IPS DF 6.9 (cell line): Measurements from ENCODE around the gene TXNRD1.

Source experiments
- DNase-seq: peaks from one replicate; pipeline ENCODE4 v3.0.0-alpha.2; 2013; ENCODE audit warnings: low read depth, low spot score
- H3K27ac ChIP-seq: one replicate; pipeline ENCODE4 v1.5.1; 2013; ENCODE audit warnings: low read length, control low read depth
- H3K27me3 ChIP-seq: 2 replicates; pipeline ENCODE4 v1.6.1; 2013; ENCODE audit warnings: mild to moderate bottlenecking, low read length; ENCODE audit not compliant: control insufficient read depth, insufficient read depth
- H3K36me3 ChIP-seq: 2 replicates; pipeline ENCODE4 v1.6.1; 2013; ENCODE audit warnings: low read length; ENCODE audit not compliant: control insufficient read depth, insufficient read depth
- H3K4me1 ChIP-seq: 2 replicates; pipeline ENCODE4 v1.6.1; 2013; ENCODE audit warnings: low read length; ENCODE audit not compliant: control insufficient read depth, insufficient read depth
- H3K4me3 ChIP-seq: 2 replicates; pipeline ENCODE4 v1.5.1; 2013; ENCODE audit warnings: mild to moderate bottlenecking, low read length
- H3K9me3 ChIP-seq: 2 replicates; pipeline ENCODE4 v1.6.1; 2013; ENCODE audit warnings: low read length, inconsistent platforms; ENCODE audit not compliant: control insufficient read depth, insufficient read depth
- whole genome bisulfite sequencing: extraction: QIAGEN DNeasy Blood & Tissue Kit; methylation state at CpG from one replicate; pipeline ENCODE4 v1.1.7; 2013; ENCODE audit warnings: mixed read lengths, missing lambda C conversion rate; ENCODE audit not compliant: insufficient read length, insufficient coverage; 5-methylcytosine and 5-hydroxymethylcytosine counted together

The TXNRD1 gene

DNA sequence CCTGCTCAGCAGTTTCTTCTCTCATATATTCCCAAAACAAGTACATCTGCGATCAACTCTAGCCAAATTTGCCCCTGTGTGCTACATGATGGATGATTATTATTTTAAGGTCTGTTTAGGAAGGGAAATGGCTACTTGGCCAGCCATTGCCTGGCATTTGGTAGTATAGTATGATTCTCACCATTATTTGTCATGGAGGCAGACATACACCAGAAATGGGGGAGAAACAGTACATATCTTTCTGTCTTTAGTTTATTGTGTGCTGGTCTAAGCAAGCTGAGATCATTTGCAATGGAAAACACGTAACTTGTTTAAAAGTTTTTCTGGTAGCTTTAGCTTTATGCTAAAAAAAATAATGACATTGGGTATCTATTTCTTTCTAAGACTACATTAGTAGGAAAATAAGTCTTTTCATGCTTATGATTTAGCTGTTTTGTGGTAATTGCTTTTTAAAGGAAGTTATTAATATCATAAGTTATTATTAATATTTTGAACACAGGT lies 133.5 kb downstream of the TXNRD1 start:
- Histone ChIP-seq H3K27me3 (no peaks in the 10 kb centered on the region), H3K9me3 (no peaks in the 10 kb centered on the region), H3K4me1 (no peaks in the 10 kb centered on the region), H3K27ac (no peak overlapping the region), H3K4me3 (no peak overlapping the region), H3K36me3 (peaks cover 4% of the 10 kb centered on the region; the same call in 1 of the 2 replicates)
- no CpG with 5 or more reads among the region's 2 CpGs for whole genome bisulfite sequencing
- no peak for DNase-seq

- no CpG with 5 or more reads among the region's 8 CpGs for WGBS
- H3K4me1 ChIP-seq = no peaks in the 10 kb centered on the region
- peaks cover 4% of the 10 kb centered on the region; the same call in 1 of the 2 replicates for H3K36me3 ChIP-seq
Observed at GRCh38 chr12:104350211-104351056, 134.9 kb downstream of the TXNRD1 start.

GRCh38 chr12:104351057-104351983 lies 135.7 kb downstream of the TXNRD1 start:
- no peak overlapping the region for H3K27ac ChIP-seq
- H3K4me1 ChIP-seq = no peaks in the 10 kb centered on the region
- WGBS = no CpG with 5 or more reads among the region's 4 CpGs
- H3K36me3 ChIP-seq = peaks cover 4% of the 10 kb centered on the region; the same call in 1 of the 2 replicates
- no peaks in the 10 kb centered on the region for H3K27me3 ChIP-seq
- no peak for DNase-seq
- no peaks in the 10 kb centered on the region for H3K9me3 ChIP-seq
- no peak overlapping the region for H3K4me3 ChIP-seq

More at GRCh38 chr12:104350211-104351056, 134.9 kb downstream of the TXNRD1 start:
- H3K9me3 ChIP-seq = no peaks in the 10 kb centered on the region
- no peak overlapping the region for H3K27ac ChIP-seq
- no peaks in the 10 kb centered on the region for H3K27me3 ChIP-seq
- no peak for DNase-seq
- H3K4me3 ChIP-seq = no peak overlapping the region

GRCh38 chr12:104352106-104352713 lies 136.6 kb downstream of the TXNRD1 start:
- no peaks in the 10 kb centered on the region for H3K4me1 ChIP-seq
- no peaks in the 10 kb centered on the region for H3K9me3 ChIP-seq
- H3K27ac ChIP-seq = no peak overlapping the region
- DNase-seq = no peak
- H3K4me3 ChIP-seq = no peak overlapping the region
- WGBS = no CpG with 5 or more reads among the region's 3 CpGs
- H3K36me3 ChIP-seq = peaks cover 4% of the 10 kb centered on the region; the same call in 1 of the 2 replicates
- no peaks in the 10 kb centered on the region for H3K27me3 ChIP-seq

GRCh38 chr12:104353012-104353981 lies 137.7 kb downstream of the TXNRD1 start:
- WGBS = no CpG with 5 or more reads among the region's 17 CpGs
- Histone ChIP-seq H3K27ac (no peak overlapping the region), H3K4me3 (no peak overlapping the region), H3K4me1 (no peaks in the 10 kb centered on the region), H3K27me3 (no peaks in the 10 kb centered on the region), H3K36me3 (peaks cover 3% of the 10 kb centered on the region; the same call in 1 of the 2 replicates), H3K9me3 (no peaks in the 10 kb centered on the region)
- no peak for DNase-seq

- H3K4me3 ChIP-seq = no peak overlapping the region
- H3K27me3 ChIP-seq = no peaks in the 10 kb centered on the region
- H3K9me3 ChIP-seq = no peaks in the 10 kb centered on the region
- H3K4me1 ChIP-seq = no peaks in the 10 kb centered on the region
- no CpG with 5 or more reads among the region's 6 CpGs for WGBS
- no peak for DNase-seq
- no peaks in the 10 kb centered on the region for H3K36me3 ChIP-seq
- H3K27ac ChIP-seq = no peak overlapping the region
Observed at GRCh38 chr12:104354167-104354867, 138.7 kb downstream of the TXNRD1 start.

GRCh38 chr12:104354868-104355570 lies 139.4 kb downstream of the TXNRD1 start:
- Histone ChIP-seq H3K36me3 (no peaks in the 10 kb centered on the region), H3K9me3 (no peaks in the 10 kb centered on the region), H3K4me3 (no peak overlapping the region), H3K4me1 (no peaks in the 10 kb centered on the region), H3K27me3 (no peaks in the 10 kb centered on the region), H3K27ac (no peak overlapping the region)
- DNase-seq = no peak
- no CpG with 5 or more reads among the region's 7 CpGs for WGBS

DNA sequence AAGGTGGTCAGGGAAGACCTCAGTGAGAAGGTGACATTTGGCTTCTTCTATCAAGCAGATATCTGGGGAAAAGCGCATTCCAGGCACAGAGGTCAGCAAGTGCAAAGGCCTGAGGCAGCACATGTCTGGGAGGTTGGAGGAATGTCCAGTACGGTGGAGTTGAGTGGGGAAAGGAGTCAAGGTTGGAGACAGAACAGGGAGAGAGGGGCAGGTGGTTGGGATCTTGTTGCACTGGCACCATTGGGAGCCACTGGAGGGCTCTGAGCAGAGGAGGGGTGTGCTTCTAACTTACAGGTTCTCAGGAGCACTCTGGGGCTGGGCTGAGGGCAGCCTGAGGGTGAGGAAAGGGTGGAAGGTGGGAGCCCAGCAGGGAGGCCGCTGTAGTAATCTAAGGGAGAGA lies 140.1 kb downstream of the TXNRD1 start:
- no peaks in the 10 kb centered on the region for H3K9me3 ChIP-seq
- H3K36me3 ChIP-seq = no peaks in the 10 kb centered on the region
- no peak overlapping the region for H3K4me3 ChIP-seq
- no peaks in the 10 kb centered on the region for H3K4me1 ChIP-seq
- DNase-seq = no peak
- H3K27ac ChIP-seq = no peak overlapping the region
- no peaks in the 10 kb centered on the region for H3K27me3 ChIP-seq
- WGBS = no CpG with 5 or more reads among the region's 3 CpGs
